GM21786 (cell line): ENCODE results near the gene NELL2.
"Not testable (repeated sequence)": the region's sequence is repeated elsewhere in the genome, so short reads cannot be mapped to it uniquely, and the experiment has no call there.

Experiments
- ATAC-seq: cut with Tn5 transposase; IDR thresholded peaks from one replicate; pipeline ENCODE4 v1.9.1; 2021; ENCODE audit not compliant: unreplicated experiment

The NELL2 gene

DNA sequence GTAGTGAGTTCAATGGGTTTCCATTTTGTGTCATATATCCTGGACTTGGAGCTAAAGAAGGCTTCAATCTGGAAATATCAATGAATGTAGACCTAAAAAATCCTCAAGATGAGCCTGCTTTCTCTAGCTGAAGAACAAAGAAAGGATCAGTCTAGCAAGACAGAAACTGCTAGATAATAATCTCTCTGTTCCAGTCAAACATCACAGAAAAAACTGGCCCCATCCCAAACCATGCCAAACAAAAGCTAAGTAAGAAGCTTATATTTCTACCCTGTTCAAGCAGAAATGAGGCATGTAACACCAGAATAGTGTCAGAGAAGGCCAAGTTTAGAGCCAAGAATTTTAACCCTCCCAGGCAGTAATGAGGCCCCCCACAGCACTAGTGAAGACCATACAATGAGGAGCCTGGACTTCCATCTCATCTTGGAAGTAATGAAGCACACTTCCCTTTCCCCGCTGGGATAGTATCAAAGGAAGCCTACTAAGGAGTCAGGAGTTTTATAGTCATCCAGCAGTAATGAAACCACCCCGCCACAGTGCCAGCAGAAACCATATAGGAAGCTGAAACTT is 95.8 kb downstream of the NELL2 start:
- ATAC-seq, result no peak

GRCh38 chr12:44779766-44780165 is 96.3 kb downstream of the NELL2 start:
- no peak for ATAC-seq

GRCh38 chr12:44778863-44779262 is 97.3 kb downstream of the NELL2 start:
- ATAC-seq, result no peak

GRCh38 chr12:44777044-44777443 is 99.1 kb downstream of the NELL2 start:
- no peak for ATAC-seq

GRCh38 chr12:44775901-44776300 is 100.2 kb downstream of the NELL2 start:
- ATAC-seq, result no peak

DNA sequence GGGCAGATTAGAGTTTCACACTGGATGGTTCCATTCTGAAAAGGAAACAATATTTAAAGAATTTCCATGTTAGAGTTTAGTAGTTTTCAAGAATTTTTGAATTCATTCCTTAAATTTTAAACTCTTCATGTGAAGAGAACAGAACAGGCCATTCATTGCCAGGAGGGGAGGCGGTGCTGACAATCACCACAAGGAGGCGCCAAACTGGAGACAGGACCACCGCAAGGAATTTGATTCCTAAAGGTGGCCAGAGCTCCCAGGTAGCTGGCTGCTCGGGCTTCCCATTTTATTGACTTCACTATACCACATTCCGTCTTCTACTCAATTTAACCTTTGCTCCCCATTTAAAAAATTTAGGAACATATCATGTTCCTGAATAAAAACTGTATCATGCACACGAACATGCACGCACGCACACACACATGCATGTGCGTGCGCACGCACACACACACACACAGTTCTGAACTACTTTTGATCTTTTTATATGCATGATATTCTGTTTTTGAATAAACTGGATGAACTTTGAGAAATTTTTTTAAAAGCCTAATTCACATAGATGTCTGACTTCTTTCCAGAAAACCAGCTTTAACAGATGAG is 101.2 kb downstream of the NELL2 start:
- ATAC-seq, result peak; percentile 66

DNA sequence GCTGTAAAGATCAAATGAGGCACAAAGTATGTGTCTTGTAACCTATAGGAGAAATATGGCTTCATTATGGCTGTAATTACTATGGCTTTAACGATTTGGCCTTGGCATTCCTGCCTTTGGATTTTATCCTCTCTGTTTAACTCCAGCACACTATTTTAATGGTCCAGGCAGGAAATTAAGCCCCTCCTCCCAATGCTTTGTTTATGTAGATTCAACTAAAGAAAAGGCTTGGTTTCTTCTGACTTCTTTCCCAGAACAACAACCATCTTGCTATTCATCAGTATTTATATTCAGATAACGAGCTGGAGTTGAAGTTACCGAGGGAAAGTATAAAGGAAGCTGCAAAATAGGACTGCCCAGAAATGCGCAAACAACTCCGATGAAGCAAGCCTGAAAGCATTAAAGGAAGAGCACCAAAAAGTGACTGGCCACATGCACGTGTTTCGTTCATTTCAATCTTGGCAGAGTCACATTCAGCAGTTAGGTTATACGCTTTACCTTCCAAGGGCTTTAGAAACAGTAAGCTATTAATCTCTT is 104.6 kb downstream of the NELL2 start:
- ATAC-seq, result no peak

- no peak for ATAC-seq
Measured at GRCh38 chr12:44765796-44766195, 110.3 kb downstream of the NELL2 start.

- ATAC-seq, result no peak
Measured at GRCh38 chr12:44763021-44763420, 113.1 kb downstream of the NELL2 start.

- ATAC-seq, result no peak
Measured at GRCh38 chr12:44759289-44759688, 116.8 kb downstream of the NELL2 start.

DNA sequence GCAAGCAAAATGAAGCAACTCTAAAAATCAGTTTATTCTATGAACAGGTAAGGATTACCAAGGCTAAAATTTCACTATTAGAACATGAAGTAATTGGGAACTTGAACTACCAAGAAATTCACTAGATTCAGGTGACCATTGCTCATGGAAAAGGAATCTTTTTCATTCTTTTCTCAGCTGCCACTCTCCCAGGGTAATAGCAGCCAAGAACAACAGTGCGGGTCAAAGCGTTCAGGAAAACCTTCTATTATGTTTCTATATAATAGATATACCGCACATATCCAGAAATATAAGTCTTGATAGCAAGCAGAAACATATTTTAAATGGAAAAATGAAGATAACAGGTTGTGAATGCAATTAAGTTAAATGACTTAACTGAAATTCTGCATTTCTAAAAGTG is 125.6 kb downstream of the NELL2 start:
- no peak for ATAC-seq

- no peak for ATAC-seq
Measured at GRCh38 chr12:44749566-44749965, 126.5 kb downstream of the NELL2 start.

DNA sequence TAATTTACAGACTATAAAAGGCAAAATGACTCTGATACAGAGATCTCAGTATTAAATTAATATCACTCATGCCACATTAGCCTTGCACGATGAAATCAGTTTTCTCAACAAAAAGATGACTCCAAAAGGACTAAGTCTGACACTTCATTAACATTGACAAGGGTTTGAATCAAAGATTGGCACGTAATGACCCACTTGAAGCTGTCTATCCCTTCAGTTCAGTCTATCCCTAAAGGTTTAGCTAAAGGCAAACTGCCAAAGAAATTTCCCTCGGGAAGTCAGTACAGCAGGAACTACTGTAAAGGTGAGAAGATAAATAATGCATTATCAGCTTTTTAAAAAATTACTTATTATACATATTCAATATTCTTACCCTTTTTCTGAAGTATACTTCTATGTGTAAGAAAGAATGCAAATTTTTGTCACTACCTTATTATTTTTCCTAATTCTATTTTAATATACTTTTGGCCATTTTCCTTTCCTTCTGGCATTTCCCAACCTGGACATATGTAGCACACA is 127.1 kb downstream of the NELL2 start:
- no peak for ATAC-seq

DNA sequence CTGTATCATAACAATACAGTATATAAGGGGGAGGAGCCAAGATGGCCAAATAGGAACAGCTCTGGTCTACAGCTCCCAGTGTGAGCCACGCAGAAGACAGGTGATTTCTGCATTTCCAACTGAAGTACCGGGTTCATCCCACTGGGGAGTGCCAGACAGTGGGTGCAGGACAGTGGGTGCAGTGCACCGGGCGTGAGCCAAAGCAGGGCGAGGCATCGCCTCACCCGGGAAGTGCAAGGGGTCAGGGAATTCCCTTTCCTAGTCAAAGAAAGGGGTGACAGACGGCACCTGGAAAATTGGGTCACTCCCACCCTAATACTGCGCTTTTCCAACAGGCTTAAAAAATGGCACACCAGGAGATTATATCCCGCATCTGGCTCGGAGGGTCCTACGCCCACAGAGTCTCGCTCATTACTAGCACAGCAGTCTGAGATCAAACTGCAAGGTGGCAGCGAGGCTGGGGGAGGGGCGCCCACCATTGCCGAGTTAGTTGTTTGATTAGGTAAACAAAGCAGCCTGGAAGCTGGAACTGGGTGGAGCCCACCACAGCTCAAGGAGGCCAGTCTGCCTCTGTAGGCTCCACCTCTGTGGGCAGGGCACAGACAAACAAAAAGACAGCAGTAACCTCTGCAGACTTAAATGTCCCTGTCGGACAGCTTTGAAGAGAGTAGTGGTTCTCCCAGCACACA is 134.7 kb downstream of the NELL2 start:
- not testable (repeated sequence) for ATAC-seq

DNA sequence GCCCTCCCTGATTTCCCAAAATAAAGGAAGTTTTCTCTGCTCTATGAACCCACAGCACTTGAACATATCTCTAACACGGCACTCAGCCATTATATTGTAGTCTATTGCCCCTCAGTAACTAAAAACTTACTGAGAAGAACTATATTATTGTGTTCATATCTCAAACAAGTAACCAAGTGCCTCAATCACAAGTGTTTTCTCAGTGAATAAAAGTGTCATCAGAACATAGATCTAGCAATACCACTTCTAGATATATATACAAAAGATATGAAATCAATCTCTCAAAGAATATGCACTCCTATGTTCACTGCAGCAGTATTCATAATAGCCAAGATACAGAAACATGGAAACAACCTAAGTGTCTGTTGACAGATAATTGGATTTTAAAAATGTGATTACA is 138.1 kb downstream of the NELL2 start:
- ATAC-seq, result no peak

DNA sequence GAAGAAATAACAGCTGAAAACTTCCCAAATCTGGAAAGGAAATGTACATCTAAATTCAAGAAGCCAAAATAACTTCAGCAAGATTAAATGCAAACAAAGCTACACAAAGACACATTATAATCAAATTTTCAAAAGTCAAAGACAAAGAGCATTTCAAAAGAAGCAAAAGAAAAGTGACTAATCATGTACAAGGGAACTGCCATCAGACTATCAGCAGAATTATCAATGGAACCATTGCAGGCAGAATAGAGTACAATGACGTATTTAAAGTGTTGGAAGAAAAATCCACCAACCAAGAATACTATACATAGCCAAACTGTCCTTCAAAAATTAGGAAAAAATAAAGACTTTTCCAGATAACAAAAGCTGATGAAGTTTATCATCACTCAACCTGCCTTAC is 147.5 kb downstream of the NELL2 start:
- no peak for ATAC-seq

DNA sequence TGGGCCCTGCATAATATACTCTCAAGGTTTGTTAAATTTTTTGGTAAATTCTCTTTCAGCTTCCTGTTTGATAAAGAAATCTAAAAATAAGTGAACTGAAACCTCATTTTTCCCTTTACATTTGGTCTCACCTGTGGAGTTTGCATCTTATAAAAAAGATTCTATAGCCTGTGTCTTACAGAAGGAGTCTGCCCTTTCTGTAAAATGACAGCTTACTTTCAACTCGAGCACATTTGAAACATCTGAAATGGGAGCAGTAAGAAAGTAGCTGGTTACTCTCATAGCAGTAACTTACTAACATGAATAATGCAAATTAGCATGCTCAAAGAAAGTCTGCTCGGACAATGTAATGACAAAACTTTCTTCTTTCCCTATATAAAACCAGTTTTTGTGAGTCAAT is 155.8 kb downstream of the NELL2 start:
- no peak for ATAC-seq

- ATAC-seq, result no peak
Measured at GRCh38 chr12:44717612-44718011, 158.5 kb downstream of the NELL2 start.

DNA sequence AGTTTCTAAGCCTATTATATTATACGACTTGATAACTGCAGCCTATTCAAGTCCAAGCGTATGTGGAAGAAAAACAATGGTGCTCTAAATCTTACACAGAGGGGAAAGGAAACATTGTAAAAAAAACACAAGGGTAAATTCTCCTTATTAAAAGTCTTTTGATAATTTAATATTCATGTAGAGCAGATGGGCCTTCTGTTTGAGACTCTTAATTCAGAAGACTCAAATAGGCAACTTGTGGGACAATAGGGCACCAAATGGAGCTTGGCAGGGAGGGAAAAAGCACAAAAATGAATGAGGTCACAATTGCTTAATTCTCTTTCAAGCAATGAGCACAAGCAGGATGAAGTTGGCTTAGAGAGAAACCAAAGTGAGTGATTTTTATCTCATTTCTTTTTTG is 159.4 kb downstream of the NELL2 start:
- ATAC-seq, result no peak

DNA sequence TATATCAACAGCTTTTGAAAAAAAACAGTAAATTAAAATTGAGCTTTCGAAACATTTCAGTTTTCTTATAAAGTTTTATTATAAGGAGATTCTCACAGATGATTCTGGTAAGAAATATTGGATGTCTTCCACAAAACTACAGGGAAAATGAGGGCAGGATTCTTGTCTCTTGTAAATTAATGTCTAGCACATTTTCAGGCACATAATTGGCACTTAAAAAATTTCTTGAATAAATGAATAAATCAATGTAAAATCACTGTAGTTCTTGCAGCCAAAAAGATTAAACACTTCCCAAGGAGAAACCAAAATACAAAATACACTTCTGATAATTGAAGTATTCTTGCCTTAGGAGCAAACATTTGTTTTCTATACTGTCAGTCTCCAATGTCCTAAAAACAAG is 164.4 kb downstream of the NELL2 start:
- no peak for ATAC-seq

DNA sequence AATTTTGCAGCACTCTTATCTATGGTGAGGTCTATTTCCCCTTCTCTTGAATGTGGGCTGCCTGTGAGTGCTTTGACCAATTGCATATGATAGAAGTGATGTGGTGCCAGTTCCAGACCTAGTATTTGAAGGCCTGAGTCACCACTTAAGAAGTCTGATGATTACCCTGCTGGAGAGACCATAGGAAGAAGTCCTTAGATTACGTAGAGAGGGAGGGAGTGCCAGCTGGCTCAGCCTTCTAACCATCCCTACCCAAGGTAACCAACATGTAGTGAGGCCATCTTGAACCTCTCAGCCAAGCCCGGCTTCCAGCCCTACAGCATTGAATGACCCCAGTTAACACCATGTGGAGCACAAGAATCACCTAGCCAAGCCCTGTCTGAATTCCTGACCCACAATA is 166.9 kb downstream of the NELL2 start:
- ATAC-seq, result no peak

DNA sequence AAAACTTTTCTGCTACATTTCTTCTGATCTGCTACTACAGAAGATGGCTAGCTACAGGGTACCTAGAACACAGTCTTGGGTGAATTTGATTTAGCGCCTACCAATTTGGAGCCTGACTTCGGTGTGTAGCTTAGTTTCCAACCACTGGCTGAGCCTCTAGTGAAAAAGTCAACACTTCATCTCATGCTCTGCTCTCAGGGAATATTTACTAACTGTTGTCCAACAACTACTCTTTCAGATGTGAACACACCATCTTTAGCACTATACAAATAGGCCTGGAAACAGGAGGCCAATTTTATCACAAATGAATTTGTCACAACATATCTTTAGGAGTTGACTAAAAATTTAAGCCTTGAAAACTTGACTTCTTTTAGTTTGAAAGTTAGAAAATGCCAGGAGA is 167.9 kb downstream of the NELL2 start:
- ATAC-seq, result no peak
